ENCODE measurements around the gene ARHGEF4. TPM values are rescaled to one million over a fixed set of nuclear protein-coding genes. Genes with fewer than 3 reads are reported as not detected.

The ARHGEF4 gene
- total RNA-seq, 1 donor from 2014 or later: 0.07 TPM

GRCh38 chr2:131022731-131023130, 186.0 kb downstream of the ARHGEF4 start:
- no peaks in the 10 kb centered on the region for H3K4me1 Mint-ChIP-seq
- no peak overlapping the region for H3K27ac Mint-ChIP-seq
- no peak overlapping the region for H3K4me3 Mint-ChIP-seq
- intact Hi-C loops (cut with micrococcal nuclease): no loop called here
- peaks cover 3% of the 10 kb centered on the region for H3K9me3 Mint-ChIP-seq
- no peak for DNase-seq
- H3K27me3 Mint-ChIP-seq: peaks cover 30% of the 10 kb centered on the region
- no peaks in the 10 kb centered on the region for H3K36me3 Mint-ChIP-seq (ENCODE audit: low read depth)

DNA sequence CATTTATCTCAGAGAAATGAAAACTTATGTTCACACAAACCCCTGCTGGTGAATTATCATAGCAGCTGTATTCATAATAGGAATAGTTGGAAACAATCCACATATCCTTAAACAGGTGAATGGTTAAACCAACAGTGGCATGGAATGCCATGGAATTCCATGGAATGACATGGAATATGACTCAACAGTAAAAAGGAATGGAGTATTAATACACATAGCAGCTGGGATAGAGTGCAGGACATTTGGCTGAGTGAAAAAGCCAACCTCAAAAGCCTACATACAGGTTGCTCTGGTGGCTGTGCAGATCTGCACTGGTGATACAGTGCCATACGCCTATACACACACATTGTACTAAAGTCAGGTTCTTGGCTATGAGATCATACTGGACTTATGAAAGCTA, 187.0 kb downstream of the ARHGEF4 start:
- DNase-seq: no peak
- peaks cover 26% of the 10 kb centered on the region for H3K27me3 Mint-ChIP-seq
- H3K36me3 Mint-ChIP-seq (ENCODE audit: low read depth): no peaks in the 10 kb centered on the region
- H3K4me3 Mint-ChIP-seq: no peak overlapping the region
- H3K27ac Mint-ChIP-seq: no peak overlapping the region
- no peaks in the 10 kb centered on the region for H3K4me1 Mint-ChIP-seq
- peaks cover 3% of the 10 kb centered on the region for H3K9me3 Mint-ChIP-seq
- intact Hi-C loops (cut with micrococcal nuclease): no loop called here

DNA sequence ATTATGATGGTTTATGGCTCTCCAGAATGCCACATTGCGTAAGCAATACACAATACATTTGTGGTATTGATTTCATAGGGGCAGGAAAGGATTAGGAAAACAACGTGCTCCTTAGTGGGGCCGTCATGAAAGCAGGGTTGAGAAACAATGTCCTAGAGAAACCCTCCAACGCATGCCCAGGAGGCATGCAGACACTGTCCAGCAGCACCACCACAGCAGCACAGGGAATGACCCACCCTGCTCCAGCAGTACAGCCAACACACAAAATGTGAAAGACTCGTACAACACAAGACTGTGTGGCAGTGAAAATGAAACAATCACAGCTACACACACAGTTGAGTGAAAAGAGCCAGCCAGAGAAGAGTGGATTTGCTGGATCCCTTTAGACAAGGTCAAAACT, 190.2 kb downstream of the ARHGEF4 start:
- H3K9me3 Mint-ChIP-seq: no peaks in the 10 kb centered on the region
- intact Hi-C loops (cut with micrococcal nuclease): no loop called here

DNA sequence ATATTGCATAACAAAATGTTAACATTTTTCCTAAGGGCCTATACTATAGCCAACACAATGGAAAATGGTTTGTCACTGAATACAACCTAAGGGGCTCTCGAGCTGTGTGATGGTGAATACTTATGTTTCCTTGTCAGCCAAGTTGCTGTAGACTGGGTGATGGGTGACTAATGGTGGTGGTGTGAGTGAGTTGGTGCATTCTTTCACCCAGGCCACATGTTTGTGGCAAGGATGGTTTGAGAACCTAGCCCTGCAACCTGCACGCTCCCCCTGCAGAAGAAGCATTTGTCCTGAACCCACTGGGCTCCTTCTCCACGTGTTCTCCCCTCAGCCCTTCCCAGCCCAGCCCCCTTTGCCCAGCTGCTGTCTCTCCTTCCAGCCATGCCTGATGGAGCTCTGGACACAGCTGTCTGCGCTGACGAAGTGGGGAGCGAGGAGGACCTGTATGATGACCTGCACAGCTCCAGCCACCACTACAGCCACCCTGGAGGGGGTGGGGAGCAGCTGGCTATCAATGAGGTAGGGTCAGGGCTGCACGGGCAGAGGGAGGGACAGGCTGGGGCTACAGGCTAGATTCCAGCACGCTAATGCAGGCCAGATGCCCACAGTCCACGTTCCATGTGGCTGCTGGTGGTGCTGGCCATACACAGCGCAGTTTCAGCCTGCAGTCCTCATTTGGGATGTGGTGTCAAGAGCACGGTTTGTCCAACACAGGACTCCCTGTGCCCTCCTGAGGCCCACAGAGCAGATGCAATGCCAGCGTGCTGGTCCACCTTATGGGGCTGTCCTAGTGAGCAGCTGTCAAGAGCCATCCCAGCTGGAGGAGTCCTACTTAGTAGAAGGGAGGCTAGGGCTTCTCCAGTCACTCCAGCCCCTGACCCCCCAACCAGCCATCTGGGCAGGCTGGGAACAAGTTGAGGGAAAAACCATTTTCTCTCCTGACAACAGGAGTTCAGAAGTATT, 191.1 kb downstream of the ARHGEF4 start:
- no peaks in the 10 kb centered on the region for H3K36me3 Mint-ChIP-seq (ENCODE audit: low read depth)
- intact Hi-C loops (cut with micrococcal nuclease): no loop called here
- DNase-seq: no peak
- H3K4me3 Mint-ChIP-seq: no peak overlapping the region
- H3K4me1 Mint-ChIP-seq: no peaks in the 10 kb centered on the region
- peaks cover 20% of the 10 kb centered on the region for H3K27me3 Mint-ChIP-seq
- no peak overlapping the region for H3K27ac Mint-ChIP-seq
- H3K9me3 Mint-ChIP-seq: no peaks in the 10 kb centered on the region

More for the DNA sequence above, 190.2 kb downstream of the ARHGEF4 start:
- Mint-ChIP-seq H3K4me3 (no peak overlapping the region), H3K4me1 (no peaks in the 10 kb centered on the region), H3K36me3 (ENCODE audit: low read depth) (no peaks in the 10 kb centered on the region), H3K27ac (no peak overlapping the region), H3K27me3 (peaks cover 22% of the 10 kb centered on the region)
- no peak for DNase-seq

GRCh38 chr2:131029812-131030211, 193.1 kb downstream of the ARHGEF4 start:
- Mint-ChIP-seq H3K27me3 (peaks cover 28% of the 10 kb centered on the region), H3K4me1 (no peaks in the 10 kb centered on the region), H3K27ac (no peak overlapping the region), H3K36me3 (ENCODE audit: low read depth) (no peaks in the 10 kb centered on the region), H3K9me3 (no peaks in the 10 kb centered on the region), H3K4me3 (no peak overlapping the region)
- DNase-seq: no peak
- intact Hi-C loops (cut with micrococcal nuclease): no loop called here

- no peak for DNase-seq
- Mint-ChIP-seq H3K4me3 (no peak overlapping the region), H3K9me3 (no peaks in the 10 kb centered on the region), H3K36me3 (ENCODE audit: low read depth) (no peaks in the 10 kb centered on the region), H3K4me1 (no peaks in the 10 kb centered on the region), H3K27ac (no peak overlapping the region), H3K27me3 (peaks cover 25% of the 10 kb centered on the region)
- intact Hi-C loops (cut with micrococcal nuclease): no loop called here
Observed at GRCh38 chr2:131030478-131030971, 193.8 kb downstream of the ARHGEF4 start.

DNA sequence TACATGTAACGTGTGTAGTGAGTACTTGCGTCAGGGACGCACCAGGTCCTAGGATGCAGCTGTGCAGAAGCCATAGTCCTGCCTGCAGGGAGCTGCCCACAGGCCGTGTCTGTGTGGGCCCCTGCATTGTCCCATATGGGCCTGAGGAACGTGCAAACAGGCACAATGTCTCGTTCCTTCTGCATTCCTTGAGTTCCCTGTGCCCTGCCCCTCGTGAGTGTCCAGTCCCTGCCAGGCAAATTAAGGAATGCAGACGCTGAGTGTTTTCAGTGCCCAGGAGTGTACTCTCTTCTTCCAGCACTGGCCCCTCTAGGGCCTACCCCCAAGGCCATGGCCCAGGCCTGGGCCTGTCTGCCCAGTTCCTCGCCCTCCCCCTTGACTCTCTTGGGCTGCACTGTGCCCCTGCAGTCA, 194.7 kb downstream of the ARHGEF4 start:
- Mint-ChIP-seq H3K9me3 (no peaks in the 10 kb centered on the region), H3K27ac (no peak overlapping the region), H3K4me1 (no peaks in the 10 kb centered on the region), H3K36me3 (ENCODE audit: low read depth) (no peaks in the 10 kb centered on the region), H3K27me3 (peaks cover 26% of the 10 kb centered on the region), H3K4me3 (no peak overlapping the region)
- intact Hi-C loops (cut with micrococcal nuclease): no loop called here
- DNase-seq: no peak

- intact Hi-C loops (cut with micrococcal nuclease): no loop called here
- H3K27me3 Mint-ChIP-seq: peaks cover 28% of the 10 kb centered on the region
- no peaks in the 10 kb centered on the region for H3K36me3 Mint-ChIP-seq (ENCODE audit: low read depth)
- no peak overlapping the region for H3K27ac Mint-ChIP-seq
- no peak overlapping the region for H3K4me3 Mint-ChIP-seq
- DNase-seq: no peak
- no peaks in the 10 kb centered on the region for H3K4me1 Mint-ChIP-seq
- no peaks in the 10 kb centered on the region for H3K9me3 Mint-ChIP-seq
Observed at GRCh38 chr2:131031875-131032274, 195.2 kb downstream of the ARHGEF4 start.

- H3K27ac Mint-ChIP-seq: no peak overlapping the region
- H3K9me3 Mint-ChIP-seq: no peaks in the 10 kb centered on the region
- no peak overlapping the region for H3K4me3 Mint-ChIP-seq
- peaks cover 29% of the 10 kb centered on the region for H3K27me3 Mint-ChIP-seq
- no peak for DNase-seq
- no peaks in the 10 kb centered on the region for H3K36me3 Mint-ChIP-seq (ENCODE audit: low read depth)
- H3K4me1 Mint-ChIP-seq: no peaks in the 10 kb centered on the region
- intact Hi-C loops (cut with micrococcal nuclease): no loop called here
Observed at GRCh38 chr2:131032393-131032836, 195.7 kb downstream of the ARHGEF4 start.

DNA sequence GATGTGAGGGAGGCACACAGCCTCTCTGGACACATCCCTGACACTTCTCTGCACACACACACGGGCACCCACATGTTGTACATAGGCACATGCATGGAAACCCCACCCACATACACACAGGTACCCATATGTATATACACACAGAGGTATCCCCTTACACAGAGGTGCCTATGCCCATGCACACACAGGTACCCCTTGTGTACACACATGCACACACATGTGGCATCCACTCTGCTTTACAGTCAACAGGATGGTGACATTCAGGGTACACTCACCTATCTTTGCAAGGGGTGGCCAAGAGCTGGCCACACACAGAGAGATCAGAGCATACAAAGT, 197.0 kb downstream of the ARHGEF4 start:
- intact Hi-C loops (cut with micrococcal nuclease): no loop called here
- Mint-ChIP-seq H3K4me3 (no peak overlapping the region), H3K36me3 (ENCODE audit: low read depth) (no peaks in the 10 kb centered on the region), H3K27ac (no peak overlapping the region), H3K4me1 (no peaks in the 10 kb centered on the region), H3K27me3 (peaks cover 30% of the 10 kb centered on the region), H3K9me3 (no peaks in the 10 kb centered on the region)
- DNase-seq: no peak

- no peaks in the 10 kb centered on the region for H3K4me1 Mint-ChIP-seq
- H3K4me3 Mint-ChIP-seq: no peak overlapping the region
- no peaks in the 10 kb centered on the region for H3K9me3 Mint-ChIP-seq
- intact Hi-C loops (cut with micrococcal nuclease): no loop called here
- no peak overlapping the region for H3K27ac Mint-ChIP-seq
- no peak for DNase-seq
- H3K36me3 Mint-ChIP-seq (ENCODE audit: low read depth): no peaks in the 10 kb centered on the region
- peaks cover 33% of the 10 kb centered on the region for H3K27me3 Mint-ChIP-seq
Observed at GRCh38 chr2:131034122-131035051, 197.7 kb downstream of the ARHGEF4 start.

DNA sequence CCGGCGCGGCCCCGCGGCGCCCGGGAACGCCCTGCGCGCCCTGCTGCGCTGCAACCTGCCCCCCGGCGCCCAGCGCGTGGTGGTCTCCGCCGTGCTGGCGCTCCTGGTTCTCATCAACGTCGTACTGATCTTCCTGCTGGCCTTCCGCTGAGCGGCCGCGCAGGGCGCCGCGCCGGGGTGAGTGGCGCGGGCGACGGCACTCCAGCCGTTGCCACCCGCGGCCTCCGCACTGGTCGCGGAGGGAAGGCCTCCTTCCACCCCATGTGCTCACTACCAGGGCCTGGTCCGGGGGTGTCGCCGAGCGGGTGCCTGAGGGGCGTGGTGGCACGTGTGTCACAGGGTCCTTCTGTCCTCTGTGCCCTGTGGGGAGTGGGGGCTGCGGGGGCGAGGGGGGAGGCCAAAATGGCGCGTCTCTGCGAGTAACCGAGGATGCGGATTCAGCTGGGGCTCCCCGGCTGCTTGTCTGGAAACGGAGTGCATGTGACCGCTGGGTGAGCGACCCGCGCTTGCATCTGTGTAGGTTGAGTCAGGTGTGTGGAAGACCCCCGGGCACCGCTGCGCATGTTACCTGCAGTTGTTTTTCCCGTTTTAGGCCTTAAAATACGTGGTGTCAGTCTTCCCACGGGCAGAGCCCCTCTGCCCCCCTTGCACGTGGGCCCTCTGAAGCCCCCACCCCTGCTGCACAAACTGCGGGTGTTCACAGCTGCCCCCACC, 198.6 kb downstream of the ARHGEF4 start:
- Mint-ChIP-seq H3K4me3 (peak overlapping the region; percentile 35), H3K36me3 (ENCODE audit: low read depth) (no peaks in the 10 kb centered on the region), H3K27ac (no peak overlapping the region), H3K9me3 (no peaks in the 10 kb centered on the region), H3K27me3 (peaks cover 33% of the 10 kb centered on the region), H3K4me1 (no peaks in the 10 kb centered on the region)
- DNase-seq: no peak
- intact Hi-C loops (cut with micrococcal nuclease): no loop called here

DNA sequence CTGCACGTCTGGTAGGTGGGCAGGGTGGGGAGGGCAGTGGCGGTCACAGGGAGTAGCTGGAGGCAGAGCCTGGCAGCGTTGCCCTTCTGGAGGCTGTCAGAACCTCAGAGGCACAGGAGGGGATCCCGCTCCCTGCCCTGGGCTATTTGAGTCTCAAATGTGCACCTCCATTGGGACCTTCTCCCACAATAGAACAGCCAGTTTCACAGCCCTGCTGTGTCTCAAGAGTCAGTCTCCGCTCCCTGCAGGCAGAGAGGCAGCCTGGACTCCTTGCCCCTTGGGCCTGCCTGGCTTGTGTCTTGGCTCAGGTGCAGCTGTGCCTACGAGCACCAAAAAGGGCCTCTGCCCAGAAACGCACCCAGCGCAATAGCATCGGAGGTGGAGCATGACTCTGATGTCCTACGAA, 199.1 kb downstream of the ARHGEF4 start:
- H3K27ac Mint-ChIP-seq: no peak overlapping the region
- H3K27me3 Mint-ChIP-seq: peaks cover 33% of the 10 kb centered on the region
- H3K36me3 Mint-ChIP-seq (ENCODE audit: low read depth): no peaks in the 10 kb centered on the region
- no peaks in the 10 kb centered on the region for H3K4me1 Mint-ChIP-seq
- DNase-seq: no peak
- H3K4me3 Mint-ChIP-seq: no peak overlapping the region
- intact Hi-C loops (cut with micrococcal nuclease): no loop called here
- H3K9me3 Mint-ChIP-seq: no peaks in the 10 kb centered on the region

Measured in activated CD4-positive, alpha-beta T cell treated with anti-CD3 and anti-CD28 coated beads, Interleukin-2, amount 10 ng/mL, durations not matched to agents 24 days and 14 days (primary cell).